Right ventricle myocardium inferior (tissue), 1 donor: Measurements from ENCODE around the gene TATDN2. TPM values are rescaled to one million over a fixed set of nuclear protein-coding genes. Genes with fewer than 3 reads are reported as not detected.
"Not testable (repeated sequence)": the region's sequence is repeated elsewhere in the genome, so short reads cannot be mapped to it uniquely, and the experiment has no call there.

ENCODE experiments used
- ATAC-seq: fragments of 200-7000 bp; cut with Tn5 transposase; one replicate; pipeline ENCODE4 v1.9.1; 2020; ENCODE audit warnings: mild to moderate bottlenecking, moderate library complexity
- DNase-seq: peaks from one replicate; pipeline ENCODE4 v3.0.0; 2021; ENCODE audit errors: missing footprints
- intact Hi-C: fragments of 100-400 bp; cut with DNase I; formaldehyde crosslinking; loops from one replicate; pipeline ENCODE4 v1.11.0; 2022
- total RNA-seq: library from RNA; stranded (reverse); fragmentation: NEBNext Ultra II Directional; extraction: Animal tissue kit (Norgen Biotek cat#: 25700); gene quantifications from one replicate; pipeline ENCODE4 v1.2.1, GENCODE V29; 2021
- donor health status: DM: no; HTN: yes; CAD: no; lungs with severe emphysema.

The TATDN2 gene
- total RNA-seq, 1 donor from 2014 or later, result 15.1 TPM

DNA sequence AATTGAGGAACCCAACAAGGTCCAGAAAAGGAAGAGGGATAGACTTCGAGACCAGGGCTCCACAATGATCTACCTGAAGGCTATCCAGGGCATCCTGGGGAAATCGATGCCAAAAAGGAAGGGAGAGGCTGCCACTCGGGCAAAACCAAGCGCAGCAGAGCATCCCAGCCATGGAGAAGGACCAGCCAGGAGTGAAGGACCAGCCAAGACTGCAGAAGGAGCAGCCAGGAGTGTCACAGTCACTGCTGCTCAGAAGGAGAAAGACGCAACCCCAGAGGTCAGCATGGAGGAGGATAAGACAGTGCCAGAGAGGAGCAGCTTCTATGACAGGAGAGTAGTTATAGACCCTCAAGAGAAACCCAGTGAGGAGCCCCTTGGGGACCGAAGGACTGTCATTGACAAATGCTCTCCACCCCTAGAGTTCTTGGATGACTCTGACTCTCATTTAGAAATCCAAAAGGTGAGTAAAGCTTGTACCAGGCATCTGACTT, 12.0 kb downstream of the TATDN2 start:
- intact Hi-C loops, result no loop called here
- ATAC-seq (no peak), DNase-seq (no peak)

DNA sequence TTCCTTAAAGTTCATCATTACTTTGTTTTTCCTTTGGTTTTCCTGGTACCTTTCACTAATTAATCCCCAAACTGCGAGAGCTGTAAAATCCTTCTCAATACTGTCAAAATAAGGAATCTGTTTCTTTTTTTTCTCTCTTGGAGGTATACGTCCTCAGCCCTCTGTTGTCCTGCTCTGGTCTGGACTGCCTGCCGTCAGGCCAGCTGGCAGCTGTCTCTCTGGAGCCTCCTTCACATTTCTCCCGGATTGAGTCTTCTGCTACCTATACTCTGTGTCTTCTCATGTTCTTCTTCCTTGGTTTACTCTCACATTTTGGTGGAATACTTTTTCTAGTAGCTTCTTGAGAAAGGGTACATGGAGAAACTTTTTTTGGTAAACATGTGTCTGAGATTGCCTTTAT, 13.8 kb downstream of the TATDN2 start:
- ATAC-seq (no peak), DNase-seq (no peak)
- intact Hi-C loops, result no loop called here

DNA sequence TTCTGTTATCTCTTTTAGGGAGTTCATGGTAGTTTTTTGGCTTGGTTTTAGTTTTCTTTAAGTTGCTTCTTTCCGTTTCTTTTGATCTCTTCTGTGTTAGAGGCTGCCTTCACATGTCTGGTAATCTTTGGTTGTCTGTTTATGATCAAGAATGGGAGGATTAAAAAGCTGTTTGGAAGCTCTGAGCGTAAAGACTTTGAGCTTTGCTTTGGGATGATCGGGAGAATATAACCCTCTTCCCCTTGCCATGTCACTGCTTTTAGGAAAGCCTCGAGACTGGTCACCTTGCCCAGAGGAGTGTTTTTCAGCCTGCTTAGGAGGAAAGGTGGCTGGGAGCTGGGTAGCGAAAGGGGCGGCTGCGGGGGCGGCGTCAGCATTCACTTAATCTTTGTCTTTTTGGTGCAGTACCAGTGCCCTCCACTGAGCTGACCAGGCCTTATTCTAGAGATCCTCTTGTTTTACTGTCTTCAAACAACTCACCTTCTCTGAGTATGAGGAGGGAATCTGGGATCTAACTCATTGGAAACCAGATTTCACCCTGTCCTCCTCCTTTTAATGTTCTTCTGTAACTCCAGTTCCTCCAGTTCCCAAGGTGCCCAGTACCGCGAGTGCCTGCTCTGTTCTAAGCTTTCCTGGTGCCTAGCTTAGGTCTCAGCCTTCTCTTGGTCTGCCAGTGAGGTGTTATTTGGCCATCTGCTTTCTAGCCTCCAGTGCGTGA, 15.5 kb downstream of the TATDN2 start:
- DNase-seq (no peak), ATAC-seq (no peak)
- intact Hi-C loops, result no loop called here

DNA sequence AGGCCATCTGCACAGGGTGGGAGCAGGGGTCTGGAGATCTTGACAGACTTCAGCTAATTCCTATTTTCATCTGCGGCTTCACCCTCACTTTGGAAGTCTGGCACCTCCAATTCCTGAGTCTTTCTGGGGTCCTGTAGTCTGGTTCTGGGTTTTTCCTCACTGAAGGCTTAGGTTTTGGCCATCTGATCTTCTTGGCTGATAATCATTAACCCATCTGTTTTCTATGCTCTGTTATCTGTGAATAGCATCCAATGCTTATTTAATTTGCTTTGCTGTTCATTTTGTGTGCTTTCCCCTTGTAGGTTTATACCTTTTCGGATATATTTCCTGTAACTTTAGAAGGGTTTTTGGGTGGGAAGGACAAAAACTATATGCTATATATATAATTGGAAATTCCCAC, 17.6 kb downstream of the TATDN2 start:
- DNase-seq (no peak), ATAC-seq (no peak)
- intact Hi-C loops, result no loop called here

DNA sequence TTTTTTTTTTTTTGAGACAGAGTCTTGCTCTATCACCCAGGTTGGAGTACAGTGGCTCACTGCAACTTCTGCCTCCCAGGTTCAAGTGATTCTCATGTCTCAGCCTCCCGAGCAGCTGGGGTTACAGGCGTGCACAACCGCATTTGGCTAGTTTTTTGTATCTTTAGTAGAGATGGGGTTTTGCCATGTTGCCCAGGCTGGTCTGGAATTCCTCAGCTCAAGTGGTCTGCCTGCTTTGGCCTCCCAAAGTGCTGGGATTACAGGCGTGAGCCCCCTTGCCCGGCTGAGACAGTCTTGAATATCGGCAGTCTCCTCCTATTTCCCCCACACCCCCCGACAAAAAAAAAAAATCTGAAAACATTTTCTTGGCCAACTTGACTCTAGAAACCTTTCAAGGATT, 18.7 kb downstream of the TATDN2 start:
- ATAC-seq, DNase-seq: not testable (repeated sequence)

DNA sequence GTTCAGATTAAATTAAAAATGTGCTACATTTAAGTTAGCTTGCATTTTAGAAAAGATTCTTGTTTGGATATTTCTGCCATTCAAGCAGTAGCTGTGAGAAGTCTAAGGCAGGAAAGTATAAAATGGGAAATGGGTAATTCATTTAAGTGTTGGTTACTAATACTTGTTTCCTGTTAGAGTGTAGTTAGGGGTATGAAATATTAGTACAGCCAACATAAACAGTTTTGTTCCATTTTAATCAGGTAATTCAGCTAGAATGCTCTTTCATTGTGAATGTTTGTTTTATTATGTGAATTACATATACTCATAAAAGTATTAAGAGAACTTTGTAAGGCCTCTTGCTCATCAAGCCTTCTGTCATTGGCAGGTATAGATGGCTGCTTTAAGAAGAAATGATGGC, 19.9 kb downstream of the TATDN2 start:
- intact Hi-C loops, result no loop called here
- ATAC-seq, result no peak

More for the DNA sequence above, 18.7 kb downstream of the TATDN2 start:
- intact Hi-C loops, result not testable (repeated sequence)

DNA sequence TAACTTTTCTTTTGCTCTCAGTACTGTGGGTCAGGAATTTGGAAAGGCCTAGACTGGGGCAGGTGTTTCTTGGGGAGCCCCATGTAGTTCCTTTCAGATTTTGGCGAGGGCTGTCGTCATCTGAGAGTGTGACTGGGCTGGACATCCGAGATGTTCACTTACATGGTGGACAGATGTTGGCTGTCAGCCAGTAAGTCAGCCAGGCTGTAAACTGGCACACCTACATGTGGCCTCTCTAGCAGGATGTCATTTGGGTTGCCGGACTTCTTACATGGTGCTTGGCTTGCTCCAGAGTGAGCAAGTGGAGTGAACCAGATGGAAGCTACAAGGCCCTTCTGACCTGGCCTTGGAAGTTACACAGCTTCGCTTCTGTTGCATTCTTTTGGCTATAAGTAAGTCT, 20.7 kb downstream of the TATDN2 start:
- intact Hi-C loops, result no loop called here
- ATAC-seq, result no peak
- no peak for DNase-seq

More for the DNA sequence above, 19.9 kb downstream of the TATDN2 start:
- DNase-seq, result no peak

DNA sequence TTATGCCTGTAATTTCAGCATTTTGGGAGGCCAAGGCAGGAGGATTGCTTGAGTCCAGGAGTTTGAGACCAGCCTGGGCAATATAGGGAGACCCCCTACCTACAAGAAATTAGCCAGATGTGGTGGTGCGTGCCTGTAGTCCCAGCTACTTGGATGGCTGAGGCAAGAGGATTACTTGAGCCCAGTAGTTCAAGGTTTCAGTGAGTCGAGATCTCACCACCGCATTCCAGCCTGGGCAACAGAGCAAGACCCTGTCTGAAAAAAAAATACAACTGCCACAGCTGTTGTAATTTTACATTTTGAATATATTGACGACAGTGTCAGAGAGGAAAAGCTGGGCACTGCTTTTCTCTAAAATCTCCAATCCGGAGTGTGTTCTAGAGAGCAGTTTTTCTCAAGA, 21.2 kb downstream of the TATDN2 start:
- intact Hi-C loops, result no loop called here
- DNase-seq (no peak), ATAC-seq (no peak)

DNA sequence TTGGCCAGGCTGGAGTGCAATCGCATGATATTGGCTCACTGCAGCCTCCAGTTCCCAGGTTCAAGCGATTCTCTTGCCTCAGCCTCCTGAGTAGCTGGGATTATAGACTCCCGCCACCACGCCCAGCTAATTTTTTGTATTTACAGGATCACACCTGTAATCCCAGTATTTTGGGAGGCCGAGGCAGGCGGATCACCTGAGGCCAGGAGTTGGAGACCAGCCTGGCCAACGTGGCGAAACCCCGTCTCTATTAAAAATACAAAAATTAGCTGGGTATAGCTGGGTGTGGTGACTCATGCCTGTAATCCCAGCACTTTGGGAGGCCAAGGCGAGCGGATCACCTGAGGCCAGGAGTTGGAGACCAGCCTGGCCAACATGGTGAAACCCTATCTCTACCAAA, 24.2 kb downstream of the TATDN2 start:
- DNase-seq, ATAC-seq, intact Hi-C loops: not testable (repeated sequence)

DNA sequence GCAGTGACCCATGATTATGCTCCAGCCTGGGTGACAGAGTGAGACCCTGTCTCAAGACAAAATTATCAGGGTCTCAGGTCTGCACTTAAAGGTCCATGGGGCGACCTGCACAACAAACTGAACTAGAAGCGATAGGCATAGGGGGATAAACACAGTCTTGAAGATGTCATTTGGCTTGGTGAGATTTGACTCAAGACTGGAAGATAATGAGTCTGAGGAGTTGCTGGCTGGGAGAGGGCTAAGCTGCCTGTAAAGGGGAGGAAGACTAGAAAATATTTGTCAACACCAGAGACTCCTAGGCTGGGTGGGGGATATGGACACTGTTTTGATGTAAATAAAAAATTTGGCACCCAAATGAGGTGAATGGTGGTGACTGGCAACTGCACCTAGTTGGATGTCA, 24.7 kb downstream of the TATDN2 start:
- DNase-seq, result no peak
- no peak for ATAC-seq
- intact Hi-C loops, result no loop called here

DNA sequence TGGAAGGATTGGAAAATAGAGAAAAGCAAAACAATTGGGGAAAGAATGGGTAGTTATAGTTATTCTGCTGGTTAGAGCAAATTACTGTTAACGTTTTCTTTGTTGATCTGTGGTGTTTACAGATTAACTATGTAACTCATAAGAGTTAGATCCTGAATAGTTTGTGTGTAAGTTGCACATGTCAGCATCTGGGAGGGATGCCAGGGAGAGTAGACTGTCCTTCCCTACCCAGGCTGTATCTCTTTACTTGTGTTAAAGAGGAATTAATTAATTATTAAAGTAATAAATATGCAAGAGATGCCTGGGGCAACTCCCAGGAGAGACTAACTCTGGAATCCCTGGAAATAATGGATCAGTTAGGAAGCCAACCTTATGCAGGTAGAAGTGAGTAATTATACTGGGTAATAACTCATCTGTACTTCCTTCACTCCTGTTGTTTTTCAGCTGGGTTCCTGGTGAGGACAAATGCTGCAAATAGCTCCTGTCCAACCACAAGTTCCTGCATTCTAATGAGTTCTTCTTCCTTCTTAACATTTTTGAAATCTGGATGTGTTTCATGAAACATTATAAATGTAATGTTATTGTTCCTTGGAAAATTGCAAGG, 25.5 kb downstream of the TATDN2 start:
- intact Hi-C loops, result no loop called here
- DNase-seq, result no peak
- ATAC-seq, result no peak

DNA sequence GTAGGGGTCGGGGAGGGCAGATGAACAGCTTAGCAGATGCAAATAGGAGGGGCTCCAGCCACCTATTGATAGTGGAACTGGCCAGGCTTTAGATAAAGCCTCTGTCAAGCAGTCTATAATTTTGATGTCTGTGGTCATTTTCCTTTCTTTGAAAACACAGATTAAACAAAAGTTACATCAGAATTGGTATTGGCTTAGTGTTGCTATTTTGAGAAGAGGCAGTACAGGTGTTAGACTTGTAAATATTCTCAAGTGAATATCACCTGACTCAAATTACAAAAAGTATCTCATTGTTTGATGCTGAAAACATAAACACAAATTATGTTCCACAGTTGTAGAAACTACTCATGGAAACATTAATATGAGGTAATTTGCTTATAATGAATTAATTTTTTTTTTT, 26.3 kb downstream of the TATDN2 start:
- intact Hi-C loops, result no loop called here
- ATAC-seq (no peak), DNase-seq (no peak)

DNA sequence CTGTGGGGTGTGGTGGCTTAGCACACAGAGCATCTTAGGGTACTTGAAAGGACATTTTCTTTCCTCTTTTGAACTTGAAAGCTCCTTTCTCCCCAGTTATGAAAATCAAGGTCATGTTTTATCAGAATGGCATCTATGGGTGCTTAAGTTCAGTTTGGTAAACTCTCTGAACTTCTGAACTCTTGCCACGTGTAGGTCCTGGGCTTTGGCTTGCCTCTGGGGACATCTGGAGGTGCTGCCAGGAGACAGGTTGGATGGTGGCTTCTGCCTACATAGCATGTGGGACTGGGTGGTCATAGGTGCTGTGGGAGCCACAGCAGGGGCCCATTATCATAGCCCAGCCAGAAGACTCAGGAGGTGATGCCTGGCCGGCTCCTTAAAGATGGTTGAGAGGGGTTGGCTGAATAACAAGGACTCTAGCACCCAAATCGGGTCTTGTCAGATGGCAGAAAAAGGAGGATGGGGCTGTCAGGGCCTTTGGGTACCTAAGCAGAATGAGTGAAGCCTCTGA, 28.9 kb downstream of the TATDN2 start:
- ATAC-seq (no peak), DNase-seq (no peak)
- intact Hi-C loops, result no loop called here

DNA sequence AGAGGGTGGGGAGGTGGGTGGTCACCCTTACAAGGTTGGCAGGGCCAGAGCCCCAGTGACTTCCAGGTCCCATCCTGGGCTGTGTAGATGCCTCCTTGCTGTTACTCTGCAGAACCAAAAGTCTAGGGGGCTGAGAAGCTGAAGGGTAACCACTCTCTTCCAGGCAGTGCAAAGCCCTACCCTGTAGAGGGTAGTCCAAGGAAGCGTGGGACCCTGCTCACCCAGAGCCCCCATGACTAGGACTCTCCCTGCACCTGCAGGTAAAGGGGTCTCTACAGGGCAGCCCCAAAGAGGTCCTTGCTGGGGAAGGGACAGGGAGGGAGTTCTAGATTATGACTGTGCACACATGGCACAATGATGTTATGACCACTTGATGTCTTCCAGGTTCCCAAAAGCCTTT, 30.2 kb downstream of the TATDN2 start:
- no peak for ATAC-seq
- DNase-seq, result no peak
- intact Hi-C loops, result no loop called here

DNA sequence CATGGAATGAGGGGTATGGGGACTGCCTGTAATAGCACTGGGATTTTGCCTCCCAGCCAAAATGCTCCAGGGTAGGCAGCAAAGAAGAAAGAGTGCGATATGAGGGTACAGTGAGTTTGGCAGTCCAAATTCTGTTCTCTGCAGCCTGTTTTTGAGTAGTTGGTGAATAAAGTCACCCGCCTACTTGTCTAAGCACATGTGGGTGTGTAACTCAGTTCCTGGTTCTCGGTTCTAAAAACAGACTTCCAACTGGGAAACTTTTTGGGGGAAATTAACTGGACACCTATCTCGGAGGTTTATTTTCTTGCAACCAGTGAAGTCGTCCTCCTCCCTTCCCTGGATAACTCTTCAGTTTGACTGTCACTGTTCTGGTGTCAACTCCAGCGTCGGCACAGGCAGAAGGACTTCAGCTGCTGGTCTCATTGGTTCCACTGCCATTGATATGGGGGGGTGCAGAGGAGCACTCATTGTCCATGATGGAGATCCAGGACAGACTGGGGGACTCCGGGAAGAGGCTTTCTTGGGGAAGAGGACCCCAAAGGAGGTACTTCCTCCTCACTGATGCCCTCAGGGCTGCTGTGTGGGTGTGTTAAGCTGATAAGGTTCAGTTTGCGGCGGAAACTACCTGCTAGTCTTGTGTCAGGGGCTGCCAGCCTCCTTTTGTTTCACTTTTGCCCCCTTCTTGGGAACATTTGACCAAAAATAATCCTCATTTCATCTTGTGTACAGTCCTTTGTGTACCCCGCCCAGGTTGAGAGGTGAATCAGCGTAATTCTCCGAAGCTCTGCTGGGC, 31.3 kb downstream of the TATDN2 start:
- ATAC-seq (no peak), DNase-seq (no peak)
- intact Hi-C loops, result no loop called here

DNA sequence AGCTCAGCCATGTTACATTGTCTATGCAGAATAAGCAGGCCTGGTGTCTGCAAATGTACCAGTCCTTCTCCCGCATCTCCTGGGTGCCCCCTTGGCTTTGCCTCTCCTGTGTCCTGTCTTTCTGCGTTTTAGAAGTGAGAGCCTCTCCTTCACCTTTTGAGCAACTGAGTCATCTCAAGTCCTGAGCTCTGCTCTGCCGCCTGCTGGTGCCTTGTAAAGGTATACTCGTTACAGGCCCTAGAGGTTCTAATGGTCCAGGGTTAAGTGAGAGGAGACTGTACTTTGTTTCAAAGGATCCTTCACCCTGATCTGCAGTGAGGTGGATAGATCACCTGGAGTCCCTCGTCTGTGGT, 31.9 kb downstream of the TATDN2 start:
- intact Hi-C loops, result no loop called here
- ATAC-seq (no peak), DNase-seq (no peak)

DNA sequence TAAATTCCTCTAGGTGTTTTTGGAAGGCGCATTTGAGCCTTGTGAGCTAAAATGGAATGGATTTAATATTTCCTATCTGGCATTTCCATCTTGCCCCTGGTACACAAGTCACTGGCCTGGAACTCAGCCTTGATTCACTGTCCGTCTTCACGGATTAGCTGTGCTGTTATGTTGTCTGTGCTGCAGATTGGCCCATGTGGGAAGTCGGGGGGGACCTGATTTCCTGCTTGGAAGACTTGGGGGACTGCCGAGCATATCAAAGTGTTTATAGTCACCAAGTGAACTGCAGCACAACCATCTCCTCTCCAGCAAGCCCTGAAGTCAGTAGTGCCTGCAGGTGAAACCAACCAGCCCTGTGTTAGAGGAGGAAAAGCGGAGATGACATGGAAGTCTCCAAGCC, 32.3 kb downstream of the TATDN2 start:
- no peak for DNase-seq
- no peak for ATAC-seq
- intact Hi-C loops, result no loop called here

DNA sequence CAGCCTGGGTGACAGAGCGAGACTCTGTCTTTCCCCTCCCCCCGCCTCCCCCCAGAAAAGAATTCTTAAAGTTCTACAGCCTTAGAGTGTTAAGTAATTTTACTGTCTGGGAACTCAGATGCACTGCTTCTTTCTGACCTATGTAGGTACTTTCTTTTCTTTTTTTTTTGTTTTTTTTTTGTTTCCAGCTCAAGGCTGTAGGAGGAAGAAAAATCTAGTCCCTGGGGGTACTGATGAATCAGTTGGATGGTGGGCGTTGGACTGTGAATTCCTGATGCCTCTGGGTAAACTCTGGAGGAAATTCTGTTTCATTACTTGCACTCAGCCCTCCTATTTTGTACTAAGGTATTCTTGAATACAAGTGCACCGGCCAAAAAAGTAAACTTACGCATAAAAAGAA, 33.7 kb downstream of the TATDN2 start:
- intact Hi-C loops, result no loop called here
- DNase-seq (no peak), ATAC-seq (no peak)

DNA sequence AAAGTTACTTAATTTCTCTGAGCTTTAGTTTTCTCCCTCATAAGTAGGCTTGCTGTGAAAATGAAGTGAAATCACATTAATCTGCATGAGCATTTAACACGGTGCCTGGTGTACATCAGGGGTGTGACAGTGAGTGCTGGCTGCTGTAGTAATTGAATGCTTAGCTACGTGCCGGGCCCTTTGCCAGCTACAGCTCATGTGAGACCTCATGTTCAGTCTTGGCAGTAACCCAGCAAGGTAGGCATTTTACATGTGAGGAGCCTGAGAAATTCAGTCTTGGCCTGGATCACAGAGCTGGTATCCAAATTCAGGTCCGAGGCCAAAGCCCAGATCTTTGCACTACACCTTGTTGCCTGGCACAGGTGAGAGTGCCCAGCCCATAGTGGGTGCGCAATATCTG, 35.4 kb downstream of the TATDN2 start:
- DNase-seq (no peak), ATAC-seq (no peak)
- intact Hi-C loops, result no loop called here

DNA sequence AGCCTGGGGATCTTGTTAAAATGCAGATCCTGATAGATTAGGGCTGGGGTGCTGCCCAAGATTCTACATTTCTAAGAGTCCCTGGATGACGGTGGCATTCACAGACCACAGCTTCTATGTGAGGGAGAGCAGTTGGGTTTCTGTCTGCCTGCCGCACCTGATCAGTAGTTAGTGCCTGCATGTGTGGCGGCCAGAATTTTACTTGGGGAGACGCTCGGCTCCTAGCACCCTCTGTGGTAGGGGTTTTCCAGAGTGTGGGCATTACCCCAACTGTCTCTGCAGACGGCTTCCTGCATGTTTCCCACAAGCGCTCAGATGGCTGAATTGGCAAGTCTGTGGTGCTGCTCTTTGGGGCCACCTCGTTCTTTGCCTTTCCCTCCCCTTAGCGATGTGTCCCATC, 36.2 kb downstream of the TATDN2 start:
- ATAC-seq, result no peak
- intact Hi-C loops, result no loop called here
- DNase-seq, result no peak
